GM19397 (cell line): ENCODE data around the gene ZNF609.

Source experiments
- ATAC-seq: cut with Tn5 transposase; IDR thresholded peaks from one replicate; pipeline ENCODE4 v1.9.1; 2021; ENCODE audit warnings: mild to moderate bottlenecking, moderate library complexity; ENCODE audit not compliant: unreplicated experiment

The ZNF609 gene

GRCh38 chr15:64500695-64501395 is 40.5 kb downstream of the ZNF609 start:
- ATAC-seq: no peak

GRCh38 chr15:64501396-64501715 is 41.0 kb downstream of the ZNF609 start:
- ATAC-seq: no peak

- no peak for ATAC-seq
These were observed 41.8 kb downstream of the ZNF609 start for GRCh38 chr15:64502151-64502550.

GRCh38 chr15:64502551-64502950 is 42.2 kb downstream of the ZNF609 start:
- no peak for ATAC-seq

GRCh38 chr15:64503197-64503596 is 42.8 kb downstream of the ZNF609 start:
- no peak for ATAC-seq

GRCh38 chr15:64503640-64504039 is 43.3 kb downstream of the ZNF609 start:
- ATAC-seq: no peak

- ATAC-seq: peak; percentile 73
These were observed 47.0 kb downstream of the ZNF609 start for GRCh38 chr15:64507293-64507802.

GRCh38 chr15:64507845-64508244 is 47.5 kb downstream of the ZNF609 start:
- no peak for ATAC-seq

- ATAC-seq: no peak
These were observed 53.4 kb downstream of the ZNF609 start for GRCh38 chr15:64513823-64514222.

GRCh38 chr15:64515196-64515595 is 54.8 kb downstream of the ZNF609 start:
- ATAC-seq: no peak

- ATAC-seq: no peak
These were observed 55.4 kb downstream of the ZNF609 start for GRCh38 chr15:64515825-64516224.

GRCh38 chr15:64519897-64520296 is 59.5 kb downstream of the ZNF609 start:
- ATAC-seq: no peak

- no peak for ATAC-seq
These were observed 60.8 kb downstream of the ZNF609 start for GRCh38 chr15:64521201-64521600.

- no peak for ATAC-seq
These were observed 61.4 kb downstream of the ZNF609 start for GRCh38 chr15:64521726-64522164.

GRCh38 chr15:64522226-64522823 is 61.9 kb downstream of the ZNF609 start:
- ATAC-seq: no peak

- ATAC-seq: no peak
These were observed 62.9 kb downstream of the ZNF609 start for GRCh38 chr15:64523240-64523639.

- ATAC-seq: no peak
These were observed 64.4 kb downstream of the ZNF609 start for GRCh38 chr15:64524778-64525177.

- ATAC-seq: no peak
These were observed 65.6 kb downstream of the ZNF609 start for GRCh38 chr15:64525828-64526530.

- no peak for ATAC-seq
These were observed 67.0 kb downstream of the ZNF609 start for GRCh38 chr15:64527263-64527984.

- no peak for ATAC-seq
These were observed 68.5 kb downstream of the ZNF609 start for GRCh38 chr15:64528871-64529270.

GRCh38 chr15:64530472-64530871 is 70.1 kb downstream of the ZNF609 start:
- ATAC-seq: no peak
